Testis (tissue), 3 donors: Measurements from ENCODE around the gene TLCD1. TPM values are rescaled to one million over a fixed set of nuclear protein-coding genes. Genes with fewer than 3 reads are reported as not detected.

Experiments
- DNase-seq: peaks from one replicate; pipeline ENCODE4 v3.0.0-alpha.2; 2019
- H3K27ac ChIP-seq, 2 donors: fragments of 200-600 bp; sonication (generic); one replicate each; pipeline ENCODE4 v1.5.1; 2019
- H3K27me3 ChIP-seq: fragments of 200-600 bp; sonication (generic); one replicate; pipeline ENCODE4 v1.5.1; 2019
- H3K36me3 ChIP-seq: fragments of 200-600 bp; sonication (generic); one replicate; pipeline ENCODE4 v1.5.1; 2017; ENCODE audit warnings: low read depth; ENCODE audit errors: missing control alignments
- H3K4me1 ChIP-seq: fragments of 200-600 bp; sonication (generic); one replicate; pipeline ENCODE4 v1.5.1; 2019
- H3K4me3 ChIP-seq, 2 donors: fragments of 200-600 bp; sonication (generic); one replicate each; pipeline ENCODE4 v1.5.1; 2017 to 2019
- H3K9me3 ChIP-seq: fragments of 200-600 bp; sonication (generic); one replicate; pipeline ENCODE4 v1.5.1; 2017
- CTCF ChIP-seq, 3 experiments: fragments of 450-650 bp in 2 of 3; fragments of 200-600 bp in 1 of 3; sonication (generic) in 1 of 3; IDR thresholded peaks; one replicate each; pipeline ENCODE4 v1.5.1; 2016 to 2019; ENCODE audit warnings: antibody characterized with exemption in 3 of 3, mild to moderate bottlenecking in 2 of 3, moderate library complexity in 1 of 3
- POLR2A ChIP-seq: fragments of 450-650 bp; IDR thresholded peaks from one replicate; pipeline ENCODE4 v1.6.1; 2017; ENCODE audit warnings: antibody characterized with exemption, mild to moderate bottlenecking, moderate library complexity
- WGBS, 2 donors: methylation state at CpG; one replicate each; pipeline ENCODE4 v1.1.5; 2018; 5-methylcytosine and 5-hydroxymethylcytosine counted together
- intact Hi-C: fragments of 100-400 bp; cut with DNase I; formaldehyde crosslinking; loops from one replicate; pipeline ENCODE4 v1.15.1; 2023; ENCODE audit warnings: low total_unique reads
- polyA plus RNA-seq: library from polyadenylated mRNA; stranded (reverse); fragments of 350-450 nt; fragmentation: Illumina TruSeq; extraction: RNeasy Lipid Tissue Mini Kit (QIAGEN cat#74804); gene quantifications from one replicate; pipeline ENCODE4 v1.2.3, GENCODE V29; 2014; ENCODE audit warnings: low read depth, low replicate concordance; ENCODE audit not compliant: insufficient read depth
- total RNA-seq, 2 donors: library from RNA; depleted of rRNA; stranded (reverse); fragments of >200 nt; gene quantifications; one replicate each; pipeline ENCODE4 v1.2.3, GENCODE V29; 2016

Gene TLCD1
- total and polyA plus RNA-seq, 3 donors from 2014 or later: 4.2 to 18.0 (median 8.6) TPM

- no peak overlapping the region for H3K27ac ChIP-seq
- DNase-seq: no peak
- TF ChIP-seq POLR2A (no peak), CTCF (IDR thresholded peaks at IDR 0.05) (no peak)
- H3K9me3 ChIP-seq: no peaks in the 10 kb centered on the region
- WGBS, 2 donors: 59 to 63% methylated on average over 9 to 11 of the region's 11 CpGs
- intact Hi-C loops: loop anchor here (10.0 kb wide), 1 partner anchor 165 kb away; no protein-coding TSS in a partner anchor
- H3K4me1 ChIP-seq: peaks cover 35% of the 10 kb centered on the region
- no peak overlapping the region for H3K4me3 ChIP-seq
- H3K27me3 ChIP-seq: no peaks in the 10 kb centered on the region
- H3K36me3 ChIP-seq: no peaks in the 10 kb centered on the region
Measured at GRCh38 chr17:28749516-28750177, 23.6 kb upstream of the TLCD1 start.

GRCh38 chr17:28748852-28749515 lies 23.0 kb upstream of the TLCD1 start:
- no peak for DNase-seq

GRCh38 chr17:28747801-28748750 lies 22.0 kb upstream of the TLCD1 start:
- no peak for DNase-seq
- no peak overlapping the region for H3K4me3 ChIP-seq
- WGBS, 2 donors: 79 to 89% methylated on average over 7 to 17 of the region's 18 CpGs
- intact Hi-C loops: no loop called here
- H3K36me3 ChIP-seq: no peaks in the 10 kb centered on the region
- no peaks in the 10 kb centered on the region for H3K9me3 ChIP-seq
- peaks cover 36% of the 10 kb centered on the region for H3K4me1 ChIP-seq
- H3K27me3 ChIP-seq: no peaks in the 10 kb centered on the region
- H3K27ac ChIP-seq: no peak overlapping the region
- TF ChIP-seq POLR2A (no peak), CTCF (IDR thresholded peaks at IDR 0.05) (no peak)

More at GRCh38 chr17:28748852-28749515, 23.0 kb upstream of the TLCD1 start:
- no peaks in the 10 kb centered on the region for H3K36me3 ChIP-seq
- H3K27ac ChIP-seq: no peak overlapping the region
- H3K4me3 ChIP-seq: no peak overlapping the region
- H3K4me1 ChIP-seq: peaks cover 36% of the 10 kb centered on the region
- intact Hi-C loops: no loop called here
- H3K9me3 ChIP-seq: no peaks in the 10 kb centered on the region
- WGBS, 2 donors: 59 to 82% methylated on average over 16 to 18 of the region's 18 CpGs
- no peaks in the 10 kb centered on the region for H3K27me3 ChIP-seq
- TF ChIP-seq POLR2A (no peak), CTCF (IDR thresholded peaks at IDR 0.05) (no peak)

GRCh38 chr17:28747051-28747691 lies 21.1 kb upstream of the TLCD1 start:
- H3K4me1 ChIP-seq: peaks cover 36% of the 10 kb centered on the region
- no peak overlapping the region for H3K4me3 ChIP-seq
- WGBS, 2 donors: 40 to 59% methylated on average over 2 to 7 of the region's 7 CpGs
- DNase-seq: no peak
- H3K36me3 ChIP-seq: no peaks in the 10 kb centered on the region
- peak overlapping the region in 1 of 2 donors; percentile 65 for H3K27ac ChIP-seq
- no peaks in the 10 kb centered on the region for H3K9me3 ChIP-seq
- no peak for TF ChIP-seq POLR2A
- TF ChIP-seq CTCF (IDR thresholded peaks at IDR 0.05): no peak
- no peaks in the 10 kb centered on the region for H3K27me3 ChIP-seq
- intact Hi-C loops: no loop called here
